IMR-90 (cell line): Measurements from ENCODE around the gene ADGRL3. TPM values are rescaled to one million over a fixed set of nuclear protein-coding genes. Genes with fewer than 3 reads are reported as not detected.

Source experiments
- ATAC-seq: fragments of 200-7000 bp; cut with Tn5 transposase; 2 replicates; pipeline ENCODE4 v1.9.1; 2020; ENCODE audit warnings: low read depth, mild to moderate bottlenecking, moderate library complexity
- BruUV-seq: library from RNA; stranded (reverse); fragments of 400-500 nt; replicated peaks from 2 replicates; lab custom pipeline; 2021; lab: Mats Ljungman, UMichigan
- CTCF ChIA-PET: fragments of 300-600 bp; formaldehyde crosslinking; extraction: SDS; loops from one replicate; lab custom pipeline; 2021; ENCODE audit warnings: antibody characterized with exemption; lab: Yijun Ruan, JAX
- POLR2A ChIA-PET: fragments of 300-600 bp; sonication (Branson Sonifier 250); formaldehyde crosslinking; loops from one replicate; lab custom pipeline; 2022; ENCODE audit warnings: antibody characterized with exemption; ENCODE audit not compliant: unreplicated experiment; lab: Charles Lee
- DNase-seq: peaks from one replicate; pipeline ENCODE4 v3.0.0; 2013
- H2AFZ ChIP-seq: replicated peaks from 2 replicates; pipeline ENCODE3; 2013; ENCODE audit warnings: low read length, mild to moderate bottlenecking; ENCODE audit not compliant: poor library complexity
- H2AK5ac ChIP-seq: 2 replicates; pipeline ENCODE4 v1.6.1; 2013; ENCODE audit warnings: low read depth, low read length, inconsistent platforms
- H2AK9ac ChIP-seq: replicated peaks from 2 replicates; pipeline ENCODE3; 2013; ENCODE audit warnings: mild to moderate bottlenecking, low read depth, low read length, moderate library complexity; ENCODE audit not compliant: poor library complexity
- H2BK120ac ChIP-seq: 2 replicates; pipeline ENCODE4 v1.6.1; 2013; ENCODE audit warnings: low read depth, low read length, inconsistent platforms
- H2BK15ac ChIP-seq: 3 replicates; pipeline ENCODE4 v1.6.1; 2013; ENCODE audit warnings: low read depth, low read length, inconsistent platforms
- H2BK20ac ChIP-seq: 2 replicates; pipeline ENCODE4 v1.6.1; 2013; ENCODE audit warnings: low read depth, mild to moderate bottlenecking, inconsistent platforms, low read length, moderate library complexity
- H2BK5ac ChIP-seq: 2 replicates; pipeline ENCODE4 v1.6.1; 2013; ENCODE audit warnings: mild to moderate bottlenecking, low read depth, low read length, inconsistent platforms; ENCODE audit not compliant: poor library complexity, severe bottlenecking
- H3K14ac ChIP-seq: replicated peaks from 2 replicates; pipeline ENCODE4 v1.6.1; 2013; ENCODE audit warnings: low read depth, low read length, inconsistent platforms
- H3K18ac ChIP-seq: 2 replicates; pipeline ENCODE4 v1.6.1; 2013; ENCODE audit warnings: low read depth, low read length, control low read depth
- H3K23ac ChIP-seq: 2 replicates; pipeline ENCODE4 v1.6.1; 2013; ENCODE audit warnings: low read depth, low read length, inconsistent platforms
- H3K27ac ChIP-seq: 2 replicates; pipeline ENCODE4 v1.5.1; 2013; ENCODE audit warnings: mild to moderate bottlenecking, control low read depth, low read length; ENCODE audit not compliant: insufficient read depth
- H3K27me3 ChIP-seq: 2 replicates; pipeline ENCODE4 v1.6.1; 2013; ENCODE audit warnings: low read length; ENCODE audit not compliant: control insufficient read depth, insufficient read depth
- H3K36me3 ChIP-seq: 2 replicates; pipeline ENCODE4 v1.6.1; 2013; ENCODE audit warnings: low read length, mixed read lengths; ENCODE audit not compliant: control insufficient read depth, insufficient read depth
- H3K4ac ChIP-seq: 2 replicates; pipeline ENCODE4 v1.6.1; 2013; ENCODE audit warnings: low read depth, low read length, inconsistent platforms
- H3K4me1 ChIP-seq: 2 replicates; pipeline ENCODE4 v1.6.1; 2013; ENCODE audit warnings: low read length, mixed read lengths; ENCODE audit not compliant: control insufficient read depth, insufficient read depth
- H3K4me2 ChIP-seq: 2 replicates; pipeline ENCODE4 v1.6.1; 2013; ENCODE audit warnings: low read depth, mild to moderate bottlenecking, control low read depth, low read length, moderate library complexity
- H3K4me3 ChIP-seq: 2 replicates; pipeline ENCODE4 v1.5.1; 2013; ENCODE audit warnings: low read depth, mild to moderate bottlenecking, control low read depth, low read length, moderate library complexity; ENCODE audit not compliant: insufficient read depth
- H3K56ac ChIP-seq: 2 replicates; pipeline ENCODE4 v1.6.1; 2013; ENCODE audit warnings: low read length, inconsistent platforms; ENCODE audit not compliant: insufficient read depth; ENCODE audit errors: extremely low read depth
- H3K79me1 ChIP-seq, 2 experiments: 2 replicates each; pipeline ENCODE4 v1.6.1; 2013; ENCODE audit warnings: low read length in 2 of 2, inconsistent platforms in 1 of 2, low read depth in 1 of 2
- H3K9ac ChIP-seq: 2 replicates; pipeline ENCODE4 v1.6.1; 2013; ENCODE audit warnings: low read depth, low read length, control low read depth
- H3K9me1 ChIP-seq: 2 replicates; pipeline ENCODE4 v1.6.1; 2013; ENCODE audit warnings: low read length, inconsistent platforms; ENCODE audit not compliant: insufficient read depth
- H3K9me3 ChIP-seq: 2 replicates; pipeline ENCODE4 v1.6.1; 2013; ENCODE audit warnings: low read length; ENCODE audit not compliant: control insufficient read depth, insufficient read depth
- H4K20me1 ChIP-seq: 2 replicates; pipeline ENCODE4 v1.6.1; 2013; ENCODE audit warnings: low read length, inconsistent platforms; ENCODE audit not compliant: insufficient read depth
- H4K5ac ChIP-seq: 2 replicates; pipeline ENCODE4 v1.6.1; 2013; ENCODE audit warnings: mild to moderate bottlenecking, low read depth, low read length, control low read depth
- H4K8ac ChIP-seq, 2 experiments: 2 replicates each; pipeline ENCODE4 v1.6.1; 2013; ENCODE audit warnings: low read depth in 2 of 2, low read length in 2 of 2, control low read depth in 1 of 2, inconsistent platforms in 1 of 2
- H4K91ac ChIP-seq: 2 replicates; pipeline ENCODE4 v1.6.1; 2013; ENCODE audit warnings: low read depth, low read length, inconsistent platforms; ENCODE audit not compliant: insufficient read depth
- BHLHE40 ChIP-seq: fragments of 150-350 bp; IDR thresholded peaks from 2 replicates; pipeline ENCODE4 v1.6.1; 2016; ENCODE audit warnings: mild to moderate bottlenecking, low read depth, low read length
- CEBPB ChIP-seq: IDR thresholded peaks from 2 replicates; pipeline ENCODE4 v1.6.1; 2012; ENCODE audit warnings: low read depth, low read length, improper control_type of control experiment
- CHD1 ChIP-seq: IDR thresholded peaks from 2 replicates; pipeline ENCODE4 v1.6.1; 2012; ENCODE audit warnings: low read depth, low read length, improper control_type of control experiment
- FOS ChIP-seq: fragments of 150-350 bp; IDR thresholded peaks from 2 replicates; pipeline ENCODE4 v1.6.1; 2016; ENCODE audit warnings: low read depth, low read length
- MAZ ChIP-seq: IDR thresholded peaks from 2 replicates; pipeline ENCODE4 v1.6.1; 2012; ENCODE audit warnings: low read depth, mild to moderate bottlenecking, low read length, improper control_type of control experiment, moderate library complexity, borderline replicate concordance
- NFE2L2 ChIP-seq: fragments of 150-350 bp; IDR thresholded peaks from 2 replicates; pipeline ENCODE4 v1.6.1; 2016; ENCODE audit warnings: low read depth, mild to moderate bottlenecking, low read length
- POLR2A ChIP-seq: IDR thresholded peaks from 2 replicates; pipeline ENCODE4 v1.6.1; 2012; ENCODE audit warnings: mild to moderate bottlenecking, low read depth, low read length
- RAD21 ChIP-seq: IDR thresholded peaks from 2 replicates; pipeline ENCODE4 v1.6.1; 2012; ENCODE audit warnings: low read length, improper control_type of control experiment
- RCOR1 ChIP-seq: IDR thresholded peaks from 2 replicates; pipeline ENCODE4 v1.6.1; 2012; ENCODE audit warnings: mild to moderate bottlenecking, low read length, improper control_type of control experiment; ENCODE audit not compliant: insufficient replicate concordance
- SMC3 ChIP-seq: fragments of 150-350 bp; IDR thresholded peaks from 2 replicates; pipeline ENCODE4 v1.6.1; 2016; ENCODE audit warnings: low read depth, mild to moderate bottlenecking, antibody characterized with exemption, low read length, moderate library complexity
- WGBS, 2 experiments: methylation state at CpG; one replicate each; pipeline versions ENCODE4 v1.1.5 to v1.1.7; 2013; ENCODE audit warnings: missing lambda C conversion rate in 2 of 2; ENCODE audit not compliant: insufficient read length in 1 of 2; ENCODE audit errors: extremely low coverage in 2 of 2; 5-methylcytosine and 5-hydroxymethylcytosine counted together
- dilution Hi-C: fragments of 300-500 bp; cut with HindIII; formaldehyde crosslinking; loops from one replicate; pipeline ENCODE4 v1.14.3; 2018; ENCODE audit warnings: low sequenced_read_pairs; ENCODE audit not compliant: unreplicated experiment
- in situ Hi-C: fragments of 300-500 bp; cut with MboI; formaldehyde crosslinking; loops from 3 replicates; pipeline ENCODE4 v1.14.3; 2019; ENCODE audit warnings: low sequenced_read_pairs, inconsistent platforms, mixed read lengths
- intact Hi-C: fragments of 100-400 bp; cut with micrococcal nuclease; formaldehyde crosslinking; loops from 2 replicates; pipeline ENCODE4 v1.10.0; 2022
- polyA plus RNA-seq, 3 experiments: library from polyadenylated mRNA; depleted of rRNA; stranded (reverse); fragments of >200 nt; gene quantifications; 2 replicates each; pipeline ENCODE4 v1.2.3, GENCODE V29; 2012; ENCODE audit warnings: low replicate concordance in 1 of 3
- total RNA-seq: library from RNA; depleted of rRNA; stranded (reverse); fragments of >200 nt; gene quantifications from 2 replicates; pipeline ENCODE4 v1.2.3, GENCODE V29; 2012
- TF ChIP-seq, protein P1 (sequence below): fragments of 150-350 bp; IDR thresholded peaks from 2 replicates; pipeline ENCODE4 v1.6.1; 2016; ENCODE audit warnings: low read depth, mild to moderate bottlenecking, low read length, moderate library complexity, borderline replicate concordance
- TF ChIP-seq, protein P2 (sequence below): fragments of 150-350 bp; IDR thresholded peaks from 2 replicates; pipeline ENCODE4 v1.6.1; 2017; ENCODE audit warnings: mild to moderate bottlenecking, antibody characterized with exemption, low read length, low read depth
- TF ChIP-seq, protein P3 (sequence below): conservative IDR thresholded peaks from 2 replicates; pipeline ENCODE4 v1.5.1; 2012; ENCODE audit warnings: mild to moderate bottlenecking, low read depth, low read length, improper control_type of control experiment

The ADGRL3 gene
- total and polyA plus RNA-seq, 2 of the 4 experiments (the other 2 are of a cell fraction), result 0.46 to 2.5 TPM

DNA sequence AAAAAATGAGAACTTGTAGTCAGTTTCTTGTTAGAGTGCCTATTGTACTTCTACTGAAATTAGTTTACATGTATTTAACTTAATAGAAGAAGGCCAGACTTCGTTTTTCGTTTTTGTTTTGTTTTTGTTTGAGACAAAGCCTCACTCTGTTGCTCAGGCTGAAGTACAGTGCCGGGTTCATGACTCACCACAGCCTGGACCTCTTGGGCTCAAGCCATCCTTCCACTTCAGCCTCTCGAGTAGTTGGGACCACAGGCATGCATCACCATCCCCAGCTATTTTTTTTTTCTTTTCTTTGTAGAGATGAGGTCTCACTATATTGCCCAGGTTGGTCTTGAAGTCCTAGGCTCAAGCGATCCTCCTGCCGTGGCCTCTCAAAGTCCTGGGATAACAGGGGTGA lies 793.9 kb downstream of the ADGRL3 start:
- no peaks in the 10 kb centered on the region for H3K36me3 ChIP-seq
- H4K5ac ChIP-seq, result no peak overlapping the region
- no peaks in the 10 kb centered on the region for H3K9me1 ChIP-seq
- DNase-seq (peak; percentile 5), ATAC-seq (no peak)
- no peak overlapping the region for H3K4me3 ChIP-seq
- H3K4ac ChIP-seq, result no peak overlapping the region
- H4K8ac ChIP-seq, result no peak overlapping the region
- in situ Hi-C loops, result no loop called here
- no peak overlapping the region for H3K23ac ChIP-seq
- H2AK5ac ChIP-seq, result no peak overlapping the region
- no peaks in the 10 kb centered on the region for H3K27me3 ChIP-seq
- H2BK120ac ChIP-seq, result no peak overlapping the region
- no peak overlapping the region for H2BK5ac ChIP-seq
- no peak overlapping the region for H3K27ac ChIP-seq
- H4K20me1 ChIP-seq, result no peaks in the 10 kb centered on the region
- no peak overlapping the region for H2AK9ac ChIP-seq
- dilution Hi-C loops, result no loop called here
- no TSS peak for BruUV-seq
- no peak overlapping the region for H3K56ac ChIP-seq
- H3K9ac ChIP-seq, result no peak overlapping the region
- no peak overlapping the region for H3K18ac ChIP-seq
- H2AFZ ChIP-seq, result no peak overlapping the region
- intact Hi-C loops, result no loop called here
- POLR2A ChIA-PET, result no interaction called here
- H3K4me1 ChIP-seq, result no peaks in the 10 kb centered on the region
- no peak overlapping the region for H3K4me2 ChIP-seq
- no peaks in the 10 kb centered on the region for H3K79me1 ChIP-seq
- H3K14ac ChIP-seq, result no peak overlapping the region
- H2BK15ac ChIP-seq, result no peak overlapping the region
- no CpG with 5 or more reads among the region's 6 CpGs for WGBS, 2 experiments
- no peak overlapping the region for H4K91ac ChIP-seq
- CTCF ChIA-PET, result no interaction called here
- no peak overlapping the region for H2BK20ac ChIP-seq
- H3K9me3 ChIP-seq, result no peaks in the 10 kb centered on the region
- TF ChIP-seq, protein P1, sequence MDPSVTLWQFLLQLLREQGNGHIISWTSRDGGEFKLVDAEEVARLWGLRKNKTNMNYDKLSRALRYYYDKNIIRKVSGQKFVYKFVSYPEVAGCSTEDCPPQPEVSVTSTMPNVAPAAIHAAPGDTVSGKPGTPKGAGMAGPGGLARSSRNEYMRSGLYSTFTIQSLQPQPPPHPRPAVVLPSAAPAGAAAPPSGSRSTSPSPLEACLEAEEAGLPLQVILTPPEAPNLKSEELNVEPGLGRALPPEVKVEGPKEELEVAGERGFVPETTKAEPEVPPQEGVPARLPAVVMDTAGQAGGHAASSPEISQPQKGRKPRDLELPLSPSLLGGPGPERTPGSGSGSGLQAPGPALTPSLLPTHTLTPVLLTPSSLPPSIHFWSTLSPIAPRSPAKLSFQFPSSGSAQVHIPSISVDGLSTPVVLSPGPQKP, result no peak
- TF ChIP-seq, protein P2, sequence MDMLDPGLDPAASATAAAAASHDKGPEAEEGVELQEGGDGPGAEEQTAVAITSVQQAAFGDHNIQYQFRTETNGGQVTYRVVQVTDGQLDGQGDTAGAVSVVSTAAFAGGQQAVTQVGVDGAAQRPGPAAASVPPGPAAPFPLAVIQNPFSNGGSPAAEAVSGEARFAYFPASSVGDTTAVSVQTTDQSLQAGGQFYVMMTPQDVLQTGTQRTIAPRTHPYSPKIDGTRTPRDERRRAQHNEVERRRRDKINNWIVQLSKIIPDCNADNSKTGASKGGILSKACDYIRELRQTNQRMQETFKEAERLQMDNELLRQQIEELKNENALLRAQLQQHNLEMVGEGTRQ, result no peak
- no peak for TF ChIP-seq NFE2L2
- TF ChIP-seq, protein P3, sequence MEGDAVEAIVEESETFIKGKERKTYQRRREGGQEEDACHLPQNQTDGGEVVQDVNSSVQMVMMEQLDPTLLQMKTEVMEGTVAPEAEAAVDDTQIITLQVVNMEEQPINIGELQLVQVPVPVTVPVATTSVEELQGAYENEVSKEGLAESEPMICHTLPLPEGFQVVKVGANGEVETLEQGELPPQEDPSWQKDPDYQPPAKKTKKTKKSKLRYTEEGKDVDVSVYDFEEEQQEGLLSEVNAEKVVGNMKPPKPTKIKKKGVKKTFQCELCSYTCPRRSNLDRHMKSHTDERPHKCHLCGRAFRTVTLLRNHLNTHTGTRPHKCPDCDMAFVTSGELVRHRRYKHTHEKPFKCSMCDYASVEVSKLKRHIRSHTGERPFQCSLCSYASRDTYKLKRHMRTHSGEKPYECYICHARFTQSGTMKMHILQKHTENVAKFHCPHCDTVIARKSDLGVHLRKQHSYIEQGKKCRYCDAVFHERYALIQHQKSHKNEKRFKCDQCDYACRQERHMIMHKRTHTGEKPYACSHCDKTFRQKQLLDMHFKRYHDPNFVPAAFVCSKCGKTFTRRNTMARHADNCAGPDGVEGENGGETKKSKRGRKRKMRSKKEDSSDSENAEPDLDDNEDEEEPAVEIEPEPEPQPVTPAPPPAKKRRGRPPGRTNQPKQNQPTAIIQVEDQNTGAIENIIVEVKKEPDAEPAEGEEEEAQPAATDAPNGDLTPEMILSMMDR, result no peak
- TF ChIP-seq POLR2A, result no peak
- no peak for TF ChIP-seq MAZ
- TF ChIP-seq RAD21, result no peak
- no peak for TF ChIP-seq CHD1
- TF ChIP-seq SMC3, result no peak
- TF ChIP-seq CEBPB, result no peak
- no peak for TF ChIP-seq RCOR1
- no peak for TF ChIP-seq BHLHE40
- no peak for TF ChIP-seq FOS
